Activated CD4-positive, alpha-beta T cell treated with anti-CD3 and anti-CD28 coated beads, Interleukin-2, amount 10 ng/mL, durations not matched to agents 7 days and 5 days (primary cell): Measurements from ENCODE around the gene DCLK1. TPM values are rescaled to one million over a fixed set of nuclear protein-coding genes. Genes with fewer than 3 reads are reported as not detected.
A peak's percentile ranks its signal among the peaks of the same experiment; 100 is the strongest.

ENCODE experiments used
- CTCF ChIA-PET: fragments of 350-600 bp; sonication (Branson Sonifier 250); formaldehyde crosslinking; loops from one replicate; lab custom pipeline; 2021; ENCODE audit warnings: antibody characterized with exemption; lab: Charles Lee
- POLR2A ChIA-PET: fragments of 350-600 bp; sonication (Branson Sonifier 250); formaldehyde crosslinking; loops from one replicate; lab custom pipeline; 2021; ENCODE audit warnings: antibody characterized with exemption; lab: Charles Lee
- DNase-seq: peaks from one replicate; pipeline ENCODE4 v3.0.0-alpha.2; 2020
- H3K27ac Mint-ChIP-seq: one replicate; pipeline ENCODE4 v1.8.0; 2021; ENCODE audit warnings: mild to moderate bottlenecking, moderate library complexity, mixed read lengths
- H3K27me3 Mint-ChIP-seq: one replicate; pipeline ENCODE4 v1.8.0; 2021; ENCODE audit warnings: mixed read lengths
- H3K36me3 Mint-ChIP-seq: one replicate; pipeline ENCODE4 v1.8.0; 2021; ENCODE audit warnings: low read depth, mixed read lengths
- H3K4me1 Mint-ChIP-seq: one replicate; pipeline ENCODE4 v1.8.0; 2021; ENCODE audit warnings: mixed read lengths
- H3K4me3 Mint-ChIP-seq: one replicate; pipeline ENCODE4 v1.8.0; 2021; ENCODE audit warnings: mild to moderate bottlenecking, moderate library complexity, mixed read lengths
- H3K9me3 Mint-ChIP-seq: one replicate; pipeline ENCODE4 v1.8.0; 2021; ENCODE audit warnings: mixed read lengths
- total RNA-seq, 2 experiments: library from RNA; stranded (reverse); gene quantifications; one replicate each; pipeline ENCODE4 v1.2.3, GENCODE V29; 2021

DCLK1 gene
- total RNA-seq, 2 experiments from 2014 or later: not detected

- Mint-ChIP-seq H3K9me3 (peaks cover 12% of the 10 kb centered on the region), H3K4me3 (no peak overlapping the region), H3K36me3 (no peaks in the 10 kb centered on the region), H3K4me1 (no peaks in the 10 kb centered on the region), H3K27ac (no peak overlapping the region), H3K27me3 (no peaks in the 10 kb centered on the region)
- DNase-seq: no peak
- POLR2A ChIA-PET: no interaction called here
- CTCF ChIA-PET: no interaction called here
Observed at GRCh38 chr13:35741657-35742056, 389.5 kb downstream of the DCLK1 start.

GRCh38 chr13:35736876-35737275 is 394.3 kb downstream of the DCLK1 start:
- Mint-ChIP-seq H3K27me3 (no peaks in the 10 kb centered on the region), H3K36me3 (no peaks in the 10 kb centered on the region), H3K4me3 (no peak overlapping the region), H3K4me1 (no peaks in the 10 kb centered on the region), H3K27ac (no peak overlapping the region), H3K9me3 (peaks cover 4% of the 10 kb centered on the region)
- ChIA-PET POLR2A (no interaction called here), CTCF (no interaction called here)
- DNase-seq: no peak

- H3K27ac Mint-ChIP-seq: no peak overlapping the region
- H3K4me3 Mint-ChIP-seq: no peak overlapping the region
- no peak for DNase-seq
- no peaks in the 10 kb centered on the region for H3K36me3 Mint-ChIP-seq
- no peaks in the 10 kb centered on the region for H3K9me3 Mint-ChIP-seq
- CTCF ChIA-PET: no interaction called here
- H3K4me1 Mint-ChIP-seq: peaks cover 3% of the 10 kb centered on the region
- POLR2A ChIA-PET: no interaction called here
- no peaks in the 10 kb centered on the region for H3K27me3 Mint-ChIP-seq
Observed at GRCh38 chr13:35733827-35734226, 397.4 kb downstream of the DCLK1 start.

- POLR2A ChIA-PET: no interaction called here
- H3K27me3 Mint-ChIP-seq: no peaks in the 10 kb centered on the region
- CTCF ChIA-PET: no interaction called here
- H3K4me1 Mint-ChIP-seq: peaks cover 3% of the 10 kb centered on the region
- H3K9me3 Mint-ChIP-seq: no peaks in the 10 kb centered on the region
- no peaks in the 10 kb centered on the region for H3K36me3 Mint-ChIP-seq
- H3K27ac Mint-ChIP-seq: no peak overlapping the region
- no peak for DNase-seq
- no peak overlapping the region for H3K4me3 Mint-ChIP-seq
Observed at GRCh38 chr13:35732565-35732964, 398.6 kb downstream of the DCLK1 start.

- Mint-ChIP-seq H3K9me3 (no peaks in the 10 kb centered on the region), H3K27ac (no peak overlapping the region), H3K4me3 (no peak overlapping the region), H3K36me3 (no peaks in the 10 kb centered on the region), H3K4me1 (peaks cover 3% of the 10 kb centered on the region), H3K27me3 (no peaks in the 10 kb centered on the region)
- POLR2A ChIA-PET: no interaction called here
- CTCF ChIA-PET: no interaction called here
- DNase-seq: no peak
Observed at GRCh38 chr13:35731471-35731870, 399.7 kb downstream of the DCLK1 start.

GRCh38 chr13:35729926-35730627 is 401.1 kb downstream of the DCLK1 start:
- Mint-ChIP-seq H3K36me3 (no peaks in the 10 kb centered on the region), H3K4me3 (no peak overlapping the region), H3K9me3 (no peaks in the 10 kb centered on the region), H3K27me3 (no peaks in the 10 kb centered on the region), H3K27ac (no peak overlapping the region), H3K4me1 (peaks cover 3% of the 10 kb centered on the region)
- ChIA-PET CTCF (no interaction called here), POLR2A (no interaction called here)
- no peak for DNase-seq

- H3K36me3 Mint-ChIP-seq: no peaks in the 10 kb centered on the region
- peaks cover 3% of the 10 kb centered on the region for H3K27me3 Mint-ChIP-seq
- ChIA-PET CTCF (no interaction called here), POLR2A (no interaction called here)
- peaks cover 3% of the 10 kb centered on the region for H3K4me1 Mint-ChIP-seq
- H3K9me3 Mint-ChIP-seq: no peaks in the 10 kb centered on the region
- no peak overlapping the region for H3K27ac Mint-ChIP-seq
- DNase-seq: no peak
- H3K4me3 Mint-ChIP-seq: no peak overlapping the region
Observed at GRCh38 chr13:35727881-35728280, 403.3 kb downstream of the DCLK1 start.

- H3K9me3 Mint-ChIP-seq: no peaks in the 10 kb centered on the region
- ChIA-PET POLR2A (no interaction called here), CTCF (no interaction called here)
- peaks cover 7% of the 10 kb centered on the region for H3K4me1 Mint-ChIP-seq
- H3K27ac Mint-ChIP-seq: no peak overlapping the region
- DNase-seq: no peak
- H3K4me3 Mint-ChIP-seq: no peak overlapping the region
- H3K36me3 Mint-ChIP-seq: no peaks in the 10 kb centered on the region
- H3K27me3 Mint-ChIP-seq: peaks cover 8% of the 10 kb centered on the region
Observed at GRCh38 chr13:35724446-35724845, 406.7 kb downstream of the DCLK1 start.

GRCh38 chr13:35723821-35724220 is 407.4 kb downstream of the DCLK1 start:
- Mint-ChIP-seq H3K4me1 (peaks cover 7% of the 10 kb centered on the region), H3K9me3 (no peaks in the 10 kb centered on the region), H3K36me3 (no peaks in the 10 kb centered on the region), H3K27ac (no peak overlapping the region), H3K27me3 (peaks cover 8% of the 10 kb centered on the region), H3K4me3 (no peak overlapping the region)
- DNase-seq: no peak
- CTCF ChIA-PET: no interaction called here
- POLR2A ChIA-PET: no interaction called here

GRCh38 chr13:35723053-35723461 is 408.1 kb downstream of the DCLK1 start:
- Mint-ChIP-seq H3K27ac (no peak overlapping the region), H3K36me3 (no peaks in the 10 kb centered on the region), H3K27me3 (peaks cover 8% of the 10 kb centered on the region), H3K4me1 (peaks cover 7% of the 10 kb centered on the region), H3K4me3 (no peak overlapping the region), H3K9me3 (no peaks in the 10 kb centered on the region)
- CTCF ChIA-PET: no interaction called here
- no peak for DNase-seq
- POLR2A ChIA-PET: no interaction called here

- no peak overlapping the region for H3K27ac Mint-ChIP-seq
- no peak overlapping the region for H3K4me3 Mint-ChIP-seq
Observed at GRCh38 chr13:35722458-35723052, 408.6 kb downstream of the DCLK1 start.

GRCh38 chr13:35720690-35721554 is 410.3 kb downstream of the DCLK1 start:
- no peak overlapping the region for H3K4me3 Mint-ChIP-seq
- no peak overlapping the region for H3K27ac Mint-ChIP-seq
- no peaks in the 10 kb centered on the region for H3K36me3 Mint-ChIP-seq
- peaks cover 7% of the 10 kb centered on the region for H3K4me1 Mint-ChIP-seq
- H3K27me3 Mint-ChIP-seq: peaks cover 8% of the 10 kb centered on the region
- no peaks in the 10 kb centered on the region for H3K9me3 Mint-ChIP-seq
- peak; percentile 30 for DNase-seq
- CTCF ChIA-PET: no interaction called here
- POLR2A ChIA-PET: no interaction called here

More at GRCh38 chr13:35722458-35723052, 408.6 kb downstream of the DCLK1 start:
- ChIA-PET CTCF (no interaction called here), POLR2A (no interaction called here)
- H3K36me3 Mint-ChIP-seq: no peaks in the 10 kb centered on the region
- no peak for DNase-seq
- H3K9me3 Mint-ChIP-seq: no peaks in the 10 kb centered on the region
- H3K27me3 Mint-ChIP-seq: peaks cover 8% of the 10 kb centered on the region
- peaks cover 7% of the 10 kb centered on the region for H3K4me1 Mint-ChIP-seq

- H3K27me3 Mint-ChIP-seq: peaks cover 8% of the 10 kb centered on the region
- peaks cover 7% of the 10 kb centered on the region for H3K4me1 Mint-ChIP-seq
- ChIA-PET POLR2A (no interaction called here), CTCF (no interaction called here)
- H3K9me3 Mint-ChIP-seq: no peaks in the 10 kb centered on the region
- no peak overlapping the region for H3K4me3 Mint-ChIP-seq
- no peaks in the 10 kb centered on the region for H3K36me3 Mint-ChIP-seq
- no peak overlapping the region for H3K27ac Mint-ChIP-seq
- no peak for DNase-seq
Observed at GRCh38 chr13:35720290-35720689, 410.9 kb downstream of the DCLK1 start.
